GM21825 (cell line): ENCODE results near the gene ALDH1L1.

Experiments used
- ATAC-seq: cut with Tn5 transposase; IDR thresholded peaks from one replicate; pipeline ENCODE4 v1.9.1; 2021; ENCODE audit warnings: mild to moderate bottlenecking, moderate library complexity; ENCODE audit not compliant: unreplicated experiment

ALDH1L1 gene

GRCh38 chr3:126155819-126156218 lies 24.6 kb downstream of the ALDH1L1 start:
- ATAC-seq = no peak

GRCh38 chr3:126155280-126155640 lies 25.1 kb downstream of the ALDH1L1 start:
- ATAC-seq = no peak

GRCh38 chr3:126154391-126155279 lies 25.8 kb downstream of the ALDH1L1 start:
- no peak for ATAC-seq

GRCh38 chr3:126153695-126154360 lies 26.6 kb downstream of the ALDH1L1 start:
- ATAC-seq = no peak

GRCh38 chr3:126152901-126153694 lies 27.3 kb downstream of the ALDH1L1 start:
- no peak for ATAC-seq

- ATAC-seq = no peak
These were observed 27.9 kb downstream of the ALDH1L1 start for GRCh38 chr3:126152458-126152857.

GRCh38 chr3:126151562-126152302 lies 28.7 kb downstream of the ALDH1L1 start:
- no peak for ATAC-seq

GRCh38 chr3:126149960-126150515 lies 30.3 kb downstream of the ALDH1L1 start:
- no peak for ATAC-seq

- ATAC-seq = no peak
These were observed 31.0 kb downstream of the ALDH1L1 start for GRCh38 chr3:126149256-126149902.

GRCh38 chr3:126147932-126148683 lies 32.3 kb downstream of the ALDH1L1 start:
- no peak for ATAC-seq

- no peak for ATAC-seq
These were observed 33.0 kb downstream of the ALDH1L1 start for GRCh38 chr3:126147147-126147931.

- no peak for ATAC-seq
These were observed 33.8 kb downstream of the ALDH1L1 start for GRCh38 chr3:126146525-126147146.

GRCh38 chr3:126146034-126146433 lies 34.4 kb downstream of the ALDH1L1 start:
- no peak for ATAC-seq

GRCh38 chr3:126142652-126143051 lies 37.7 kb downstream of the ALDH1L1 start:
- ATAC-seq = no peak

GRCh38 chr3:126137490-126138130 lies 42.8 kb downstream of the ALDH1L1 start:
- no peak for ATAC-seq

- ATAC-seq = no peak
These were observed 43.8 kb downstream of the ALDH1L1 start for GRCh38 chr3:126136428-126137220.
